Stimulated activated CD8-positive, alpha-beta memory T cell treated with anti-CD3 and anti-CD28 coated beads, Interleukin-12 subunit alpha, Interleukin-12 subunit beta, amount 100 ng/mL, for 4 hours (primary cell): ENCODE data around the gene TIGAR.

Experiments used
- DNase-seq: peaks from one replicate; pipeline ENCODE4 v3.0.0-alpha.2; 2020; ENCODE audit warnings: low read depth

TIGAR gene

GRCh38 chr12:4303750-4304149, 17.3 kb upstream of the TIGAR start:
- DNase-seq, result no peak

- DNase-seq, result no peak
Observed at GRCh38 chr12:4307593-4308333, 13.2 kb upstream of the TIGAR start.

GRCh38 chr12:4308334-4308950, 12.6 kb upstream of the TIGAR start:
- no peak for DNase-seq

GRCh38 chr12:4311776-4312175, 9.2 kb upstream of the TIGAR start:
- DNase-seq, result no peak

- no peak for DNase-seq
Observed at GRCh38 chr12:4312251-4312650, 8.8 kb upstream of the TIGAR start.

- no peak for DNase-seq
Observed at GRCh38 chr12:4320497-4320852, 538 bp upstream of the TIGAR start.

GRCh38 chr12:4322726-4323125, 1.7 kb downstream of the TIGAR start:
- no peak for DNase-seq

- no peak for DNase-seq
Observed at GRCh38 chr12:4323396-4323795, 2.4 kb downstream of the TIGAR start.

- no peak for DNase-seq
Observed at GRCh38 chr12:4324366-4324765, 3.4 kb downstream of the TIGAR start.

- DNase-seq, result no peak
Observed at GRCh38 chr12:4325966-4326365, 5.0 kb downstream of the TIGAR start.

- DNase-seq, result no peak
Observed at GRCh38 chr12:4327293-4327692, 6.3 kb downstream of the TIGAR start.

GRCh38 chr12:4330203-4330602, 9.2 kb downstream of the TIGAR start:
- no peak for DNase-seq

- DNase-seq, result no peak
Observed at GRCh38 chr12:4331221-4331620, 10.2 kb downstream of the TIGAR start.

GRCh38 chr12:4331842-4332241, 10.8 kb downstream of the TIGAR start:
- no peak for DNase-seq

GRCh38 chr12:4346931-4347330, 25.9 kb downstream of the TIGAR start:
- DNase-seq, result no peak

- DNase-seq, result peak; percentile 4
Observed at GRCh38 chr12:4353785-4354208, 32.8 kb downstream of the TIGAR start.

GRCh38 chr12:4355156-4356040, 34.4 kb downstream of the TIGAR start:
- DNase-seq, result no peak

GRCh38 chr12:4356041-4356327, 35.0 kb downstream of the TIGAR start:
- peak; percentile 4 for DNase-seq

GRCh38 chr12:4366090-4366489, 45.1 kb downstream of the TIGAR start:
- DNase-seq, result no peak

GRCh38 chr12:4369548-4369947, 48.5 kb downstream of the TIGAR start:
- no peak for DNase-seq

GRCh38 chr12:4370265-4370664, 49.3 kb downstream of the TIGAR start:
- no peak for DNase-seq

- no peak for DNase-seq
Observed at GRCh38 chr12:4372653-4373052, 51.6 kb downstream of the TIGAR start.

GRCh38 chr12:4375449-4375848, 54.4 kb downstream of the TIGAR start:
- no peak for DNase-seq
